ENCODE results near the gene CRTC3. TPM values are rescaled to one million over a fixed set of nuclear protein-coding genes. Genes with fewer than 3 reads are reported as not detected.

CRTC3 gene
- polyA plus RNA-seq, 2 donors: 5.0 to 7.1 TPM

- Histone ChIP-seq H3K27ac (ENCODE audit: low read depth in 2 of 2, low read length in 1 of 2) (no peak overlapping the region), H3K4me3 (ENCODE audit: low read depth in 1 of 2, low read length in 2 of 2) (no peak overlapping the region), H3K9me3 (ENCODE audit: control insufficient read depth in 2 of 2, insufficient read depth in 1 of 2, low read depth in 1 of 2, low read length in 1 of 2) (no peaks in the 10 kb centered on the region), H3K4me1 (ENCODE audit: control insufficient read depth in 2 of 2, insufficient read depth in 2 of 2, low read length in 1 of 2) (no peaks in the 10 kb centered on the region), H3K27me3 (ENCODE audit: control insufficient read depth in 1 of 2, insufficient read depth in 2 of 2, low read length in 2 of 2) (no peaks in the 10 kb centered on the region), H3K36me3 (ENCODE audit: control insufficient read depth in 2 of 2, insufficient read depth in 2 of 2, low read length in 1 of 2) (no peaks in the 10 kb centered on the region)
- WGBS, 2 donors: 52 to 67% methylated on average over 2 of the region's 2 CpGs
Measured at GRCh38 chr15:90690585-90690984, 160.9 kb downstream of the CRTC3 start.

GRCh38 chr15:90691369-90691768, 161.6 kb downstream of the CRTC3 start:
- Histone ChIP-seq H3K4me1 (ENCODE audit: control insufficient read depth in 2 of 2, insufficient read depth in 2 of 2, low read length in 1 of 2) (no peaks in the 10 kb centered on the region), H3K9me3 (ENCODE audit: control insufficient read depth in 2 of 2, insufficient read depth in 1 of 2, low read depth in 1 of 2, low read length in 1 of 2) (no peaks in the 10 kb centered on the region), H3K27ac (ENCODE audit: low read depth in 2 of 2, low read length in 1 of 2) (no peak overlapping the region), H3K4me3 (ENCODE audit: low read depth in 1 of 2, low read length in 2 of 2) (no peak overlapping the region), H3K27me3 (ENCODE audit: control insufficient read depth in 1 of 2, insufficient read depth in 2 of 2, low read length in 2 of 2) (no peaks in the 10 kb centered on the region), H3K36me3 (ENCODE audit: control insufficient read depth in 2 of 2, insufficient read depth in 2 of 2, low read length in 1 of 2) (no peaks in the 10 kb centered on the region)
- WGBS, 2 donors: 88% methylated on average over 4 of the region's 4 CpGs

GRCh38 chr15:90691982-90692773, 162.5 kb downstream of the CRTC3 start:
- Histone ChIP-seq H3K36me3 (ENCODE audit: control insufficient read depth in 2 of 2, insufficient read depth in 2 of 2, low read length in 1 of 2) (no peaks in the 10 kb centered on the region), H3K9me3 (ENCODE audit: control insufficient read depth in 2 of 2, insufficient read depth in 1 of 2, low read depth in 1 of 2, low read length in 1 of 2) (no peaks in the 10 kb centered on the region), H3K4me3 (ENCODE audit: low read depth in 1 of 2, low read length in 2 of 2) (no peak overlapping the region), H3K4me1 (ENCODE audit: control insufficient read depth in 2 of 2, insufficient read depth in 2 of 2, low read length in 1 of 2) (no peaks in the 10 kb centered on the region), H3K27ac (ENCODE audit: low read depth in 2 of 2, low read length in 1 of 2) (no peak overlapping the region), H3K27me3 (ENCODE audit: control insufficient read depth in 1 of 2, insufficient read depth in 2 of 2, low read length in 2 of 2) (no peaks in the 10 kb centered on the region)
- WGBS, 2 donors: 80 to 85% methylated on average over 4 of the region's 4 CpGs

Other genes starting within 250 kb of the CRTC3 start
- gene ZNF774, start 177.6 kb upstream of the CRTC3 start, polyA plus RNA-seq: 1 to 10 TPM in 1 of 2 donors, under 1 TPM in 1; 0.80 to 1.5 TPM
- 100 to 1,000 TPM in 1 of 2 donors, 10 to 100 TPM in 1; 68.4 to 106 TPM for gene IQGAP1, start 141.7 kb upstream of the CRTC3 start, polyA plus RNA-seq
- 1 to 10 TPM; 2.3 to 3.6 TPM for gene BLM, start 187.4 kb downstream of the CRTC3 start, polyA plus RNA-seq

All from esophagus (tissue), 2 donors.